SU-DHL-6 (cell line): Measurements from ENCODE around the gene NPFFR1.

Experiments used
- H2AFZ ChIP-seq: fragments of 200-600 bp; sonication (generic); 2 replicates; pipeline ENCODE4 v1.6.1; 2014; ENCODE audit warnings: low read depth, mild to moderate bottlenecking, moderate library complexity, mixed read lengths, antibody characterized with exemption, low read length; ENCODE audit not compliant: severe bottlenecking
- H3F3A ChIP-seq: fragments of 200-600 bp; shearing (Covaris generic); 2 replicates; pipeline ENCODE4 v1.6.0; 2016; ENCODE audit warnings: antibody characterized with exemption, mild to moderate bottlenecking; ENCODE audit not compliant: insufficient read depth
- H3K27ac ChIP-seq: fragments of 200-600 bp; sonication (generic); 2 replicates; pipeline ENCODE4 v1.5.1; 2016; ENCODE audit warnings: low read depth, mild to moderate bottlenecking, low read length, moderate library complexity, mixed read lengths
- H3K27me3 ChIP-seq: fragments of 200-600 bp; sonication (generic), shearing (Covaris generic); 2 replicates; pipeline ENCODE4 v1.6.0; 2014; ENCODE audit warnings: mild to moderate bottlenecking, low read length
- H3K36me3 ChIP-seq: fragments of 200-600 bp; sonication (generic); 2 replicates; pipeline ENCODE4 v1.6.1; 2014; ENCODE audit warnings: mild to moderate bottlenecking, low read length, mixed read lengths
- H3K4me2 ChIP-seq: fragments of 300-600, 200-600 bp; shearing (Covaris generic), sonication (generic); 2 replicates; pipeline ENCODE4 v1.6.0; 2014; ENCODE audit warnings: low read length, low read depth, mild to moderate bottlenecking; ENCODE audit not compliant: poor library complexity, severe bottlenecking
- H3K4me3 ChIP-seq: fragments of 200-600 bp; sonication (generic); 2 replicates; pipeline ENCODE4 v1.5.1; 2014; ENCODE audit warnings: antibody characterized with exemption, low read length, mild to moderate bottlenecking, mixed read lengths; ENCODE audit not compliant: insufficient read depth, poor library complexity, severe bottlenecking
- H3K79me2 ChIP-seq: fragments of 200-600 bp; sonication (generic); 2 replicates; pipeline ENCODE4 v1.6.1; 2014; ENCODE audit warnings: mild to moderate bottlenecking, low read length, moderate library complexity; ENCODE audit not compliant: insufficient read depth
- H3K9ac ChIP-seq: fragments of 200-600 bp; sonication (generic); 2 replicates; pipeline ENCODE4 v1.7.0; 2014; ENCODE audit warnings: mild to moderate bottlenecking, low read length
- H3K9me2 ChIP-seq: fragments of 200-600 bp; sonication (generic); replicated peaks from 2 replicates; pipeline ENCODE4 v1.6.1; 2014; ENCODE audit warnings: low read length; ENCODE audit not compliant: insufficient read depth
- H3K9me3 ChIP-seq: fragments of 200-600 bp; sonication (generic); 2 replicates; pipeline ENCODE4 v1.6.1; 2014; ENCODE audit warnings: low read length, mixed read lengths; ENCODE audit not compliant: insufficient read depth
- H4K20me1 ChIP-seq: fragments of 200-600 bp; sonication (generic); 2 replicates; pipeline ENCODE4 v1.6.1; 2014; ENCODE audit warnings: low read depth, mild to moderate bottlenecking, antibody characterized with exemption, low read length, moderate library complexity, mixed read lengths
- EZH2phosphoT487 ChIP-seq: fragments of 200-600 bp; sonication (generic), shearing (Covaris generic); conservative IDR thresholded peaks from 2 replicates; pipeline ENCODE4 v1.6.1; 2018; ENCODE audit warnings: mild to moderate bottlenecking, antibody characterized with exemption, low read length, moderate library complexity, mixed read lengths
- TF ChIP-seq, protein P1 (sequence below): fragments of 200-600 bp; sonication (generic); IDR thresholded peaks from one replicate; pipeline ENCODE4 v1.5.1; 2017; ENCODE audit warnings: antibody characterized with exemption, mild to moderate bottlenecking, low read length, moderate library complexity; ENCODE audit not compliant: insufficient read depth, poor library complexity, severe bottlenecking

Gene NPFFR1

GRCh38 chr10:70312972-70313371, 29.2 kb upstream of the NPFFR1 start:
- Histone ChIP-seq H3K4me3 (no peak overlapping the region), H3K36me3 (no peaks in the 10 kb centered on the region)

DNA sequence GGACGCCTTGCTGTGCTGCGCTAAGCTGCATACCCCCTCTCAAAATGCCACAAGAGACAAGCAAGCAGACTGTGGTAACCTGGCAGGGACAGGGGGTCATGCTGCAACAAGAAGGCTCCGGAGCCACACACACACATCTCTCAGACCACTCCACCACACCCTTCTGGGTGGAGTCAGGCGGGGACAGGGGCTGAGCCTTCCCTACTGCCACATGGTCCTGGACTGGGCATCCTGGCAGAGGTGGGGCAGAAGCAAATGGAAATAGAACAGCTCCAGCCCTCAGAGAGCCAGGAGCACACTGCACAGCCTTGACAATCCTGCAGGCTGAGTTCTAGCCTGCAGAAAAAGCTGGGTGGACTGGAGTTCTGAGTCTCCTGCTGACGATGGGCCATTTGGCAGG, 28.4 kb upstream of the NPFFR1 start:
- H3K9me2 ChIP-seq = no peaks in the 10 kb centered on the region
- TF ChIP-seq, protein P1, sequence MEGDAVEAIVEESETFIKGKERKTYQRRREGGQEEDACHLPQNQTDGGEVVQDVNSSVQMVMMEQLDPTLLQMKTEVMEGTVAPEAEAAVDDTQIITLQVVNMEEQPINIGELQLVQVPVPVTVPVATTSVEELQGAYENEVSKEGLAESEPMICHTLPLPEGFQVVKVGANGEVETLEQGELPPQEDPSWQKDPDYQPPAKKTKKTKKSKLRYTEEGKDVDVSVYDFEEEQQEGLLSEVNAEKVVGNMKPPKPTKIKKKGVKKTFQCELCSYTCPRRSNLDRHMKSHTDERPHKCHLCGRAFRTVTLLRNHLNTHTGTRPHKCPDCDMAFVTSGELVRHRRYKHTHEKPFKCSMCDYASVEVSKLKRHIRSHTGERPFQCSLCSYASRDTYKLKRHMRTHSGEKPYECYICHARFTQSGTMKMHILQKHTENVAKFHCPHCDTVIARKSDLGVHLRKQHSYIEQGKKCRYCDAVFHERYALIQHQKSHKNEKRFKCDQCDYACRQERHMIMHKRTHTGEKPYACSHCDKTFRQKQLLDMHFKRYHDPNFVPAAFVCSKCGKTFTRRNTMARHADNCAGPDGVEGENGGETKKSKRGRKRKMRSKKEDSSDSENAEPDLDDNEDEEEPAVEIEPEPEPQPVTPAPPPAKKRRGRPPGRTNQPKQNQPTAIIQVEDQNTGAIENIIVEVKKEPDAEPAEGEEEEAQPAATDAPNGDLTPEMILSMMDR = no peak
- no peak for TF ChIP-seq EZH2phosphoT487
- no peak overlapping the region for H3K9ac ChIP-seq
- no peaks in the 10 kb centered on the region for H3K36me3 ChIP-seq
- H3K27me3 ChIP-seq = no peaks in the 10 kb centered on the region
- no peak overlapping the region for H2AFZ ChIP-seq
- H3K4me3 ChIP-seq = no peak overlapping the region
- no peaks in the 10 kb centered on the region for H4K20me1 ChIP-seq
- no peak overlapping the region for H3K27ac ChIP-seq
- H3K9me3 ChIP-seq = no peaks in the 10 kb centered on the region
- H3K4me2 ChIP-seq = no peak overlapping the region
- no peaks in the 10 kb centered on the region for H3F3A ChIP-seq
- no peaks in the 10 kb centered on the region for H3K79me2 ChIP-seq

More at GRCh38 chr10:70312972-70313371, 29.2 kb upstream of the NPFFR1 start:
- no peak overlapping the region for H3K9ac ChIP-seq
- H3K79me2 ChIP-seq = no peaks in the 10 kb centered on the region
- TF ChIP-seq, protein P1 = no peak
- no peak for TF ChIP-seq EZH2phosphoT487
- H3K9me2 ChIP-seq = no peaks in the 10 kb centered on the region
- no peaks in the 10 kb centered on the region for H3F3A ChIP-seq
- H3K27ac ChIP-seq = no peak overlapping the region
- H3K4me2 ChIP-seq = no peak overlapping the region
- H2AFZ ChIP-seq = no peak overlapping the region
- H3K27me3 ChIP-seq = no peaks in the 10 kb centered on the region
- H3K9me3 ChIP-seq = no peaks in the 10 kb centered on the region
- H4K20me1 ChIP-seq = no peaks in the 10 kb centered on the region

DNA sequence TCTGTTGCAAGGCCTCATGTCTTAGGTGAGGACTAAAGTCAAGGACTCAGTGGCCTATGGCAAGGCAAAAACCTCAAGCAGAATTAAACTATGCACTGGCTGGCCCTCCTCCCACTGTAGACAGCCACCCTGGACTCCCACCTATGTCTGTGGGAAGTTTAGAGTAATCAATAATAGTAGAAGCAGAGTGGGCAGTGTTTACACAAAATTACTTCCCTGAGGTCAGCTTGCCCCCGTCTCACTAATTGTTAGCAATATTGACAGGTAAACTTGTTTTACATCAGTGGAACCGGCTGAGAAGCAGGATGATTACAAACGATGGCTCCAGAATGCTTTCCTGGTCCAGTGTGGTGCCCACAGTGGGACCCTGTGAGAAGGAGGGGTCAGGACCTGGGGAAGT, 27.9 kb upstream of the NPFFR1 start:
- H3K4me3 ChIP-seq = no peak overlapping the region
- H3K9me3 ChIP-seq = no peaks in the 10 kb centered on the region
- no peak overlapping the region for H2AFZ ChIP-seq
- H4K20me1 ChIP-seq = no peaks in the 10 kb centered on the region
- H3K36me3 ChIP-seq = no peaks in the 10 kb centered on the region
- no peaks in the 10 kb centered on the region for H3F3A ChIP-seq
- no peaks in the 10 kb centered on the region for H3K9me2 ChIP-seq
- H3K9ac ChIP-seq = no peak overlapping the region
- H3K4me2 ChIP-seq = no peak overlapping the region
- TF ChIP-seq, protein P1 = no peak
- no peak for TF ChIP-seq EZH2phosphoT487
- no peak overlapping the region for H3K27ac ChIP-seq
- no peaks in the 10 kb centered on the region for H3K27me3 ChIP-seq
- H3K79me2 ChIP-seq = no peaks in the 10 kb centered on the region

DNA sequence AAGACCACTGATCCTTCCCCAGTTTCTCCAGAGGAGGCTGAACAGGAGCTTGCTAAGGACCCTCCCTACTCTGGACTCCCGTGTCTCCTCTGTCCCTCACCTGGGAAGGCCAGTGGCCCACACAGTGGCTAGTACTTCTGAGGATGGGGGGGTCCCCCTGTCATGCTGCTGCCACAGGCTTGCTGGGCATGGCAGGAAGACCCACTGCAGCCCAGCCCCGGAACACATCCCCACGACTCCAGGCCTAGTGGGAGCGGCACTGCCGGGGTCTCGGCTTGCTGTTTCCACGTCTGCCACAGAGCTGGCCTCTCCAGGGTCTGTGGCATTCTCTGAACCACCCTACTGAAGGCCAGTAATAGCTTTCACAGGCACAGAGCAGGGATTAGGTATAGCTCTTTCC, 25.9 kb upstream of the NPFFR1 start:
- Histone ChIP-seq H3F3A (no peaks in the 10 kb centered on the region), H3K79me2 (no peaks in the 10 kb centered on the region), H2AFZ (no peak overlapping the region), H3K27me3 (no peaks in the 10 kb centered on the region), H3K9me2 (no peaks in the 10 kb centered on the region), H3K4me3 (no peak overlapping the region), H3K36me3 (no peaks in the 10 kb centered on the region), H3K4me2 (no peak overlapping the region), H4K20me1 (no peaks in the 10 kb centered on the region), H3K9ac (no peak overlapping the region), H3K9me3 (no peaks in the 10 kb centered on the region), H3K27ac (no peak overlapping the region)
- TF ChIP-seq EZH2phosphoT487 = no peak
- TF ChIP-seq, protein P1 = no peak
